NCI-H2029 treated with DMSO at 0.1 percent for 48 hours (cell line): ENCODE data around the gene MED29.

Experiments used
- DNase-seq: peaks from one replicate; lab custom pipeline; 2025; lab: John Stamatoyannopoulos, UW

Gene MED29, protein sequence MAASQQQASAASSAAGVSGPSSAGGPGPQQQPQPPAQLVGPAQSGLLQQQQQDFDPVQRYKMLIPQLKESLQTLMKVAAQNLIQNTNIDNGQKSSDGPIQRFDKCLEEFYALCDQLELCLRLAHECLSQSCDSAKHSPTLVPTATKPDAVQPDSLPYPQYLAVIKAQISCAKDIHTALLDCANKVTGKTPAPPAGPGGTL

DNA sequence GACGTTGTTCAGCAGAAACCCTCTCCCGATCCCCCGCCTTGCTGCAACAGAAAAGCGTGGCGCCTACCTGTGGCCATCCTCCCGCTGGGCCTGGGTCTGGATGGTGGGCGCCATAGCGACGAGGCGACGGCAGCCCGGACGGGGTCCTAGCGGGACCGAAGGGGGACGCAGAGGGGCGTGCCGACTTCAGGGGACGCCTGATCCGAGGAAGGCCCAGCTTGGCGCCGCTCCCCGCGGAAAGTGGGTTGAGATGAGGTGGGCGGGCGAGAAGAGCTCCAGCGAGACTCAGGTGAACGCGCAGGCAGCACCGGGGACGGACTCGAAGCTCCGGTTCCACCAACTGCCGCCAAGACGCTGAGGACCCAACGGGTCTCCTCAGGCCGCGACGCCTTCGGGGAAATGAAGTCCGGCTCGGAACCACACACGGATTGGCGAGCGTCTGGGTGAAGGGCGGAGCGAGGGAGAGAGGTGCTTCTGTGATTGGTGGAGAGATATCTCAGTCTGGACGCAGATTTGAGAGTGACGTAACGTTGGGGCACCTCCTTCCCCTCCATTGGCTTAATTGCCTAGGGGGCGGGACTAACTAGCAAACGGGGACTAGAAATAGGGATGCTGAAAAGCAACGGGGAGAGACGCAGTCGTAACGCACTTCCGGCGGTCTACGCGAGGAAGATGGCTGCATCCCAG is at the start of gene MED29, which contains the start of gene PAF1:
TSS of gene MED29 (plus strand) at position 628 of the 687 bp plus-strand sequence. CDS start at position 673, 45 bp downstream.
TSS of gene PAF1 (minus strand) at position 356 of the 687 bp plus-strand sequence. CDS start at position 114, 242 bp downstream.
- DNase-seq, result peak; percentile 99

GRCh38 chr19:39341719-39342604 is 49.2 kb upstream of the MED29 start, which contains the start of gene SAMD4B:
SAMD4B (plus strand) TSS chr19:39342421; CDS start chr19:39356894, 14,473 bp downstream.
- DNase-seq, result peak; percentile 94

GRCh38 chr19:39342647-39343305 is 48.4 kb upstream of the MED29 start:
- no peak for DNase-seq

- no peak for DNase-seq
Measured at GRCh38 chr19:39345956-39346355, 45.2 kb upstream of the MED29 start.

- no peak for DNase-seq
Measured at GRCh38 chr19:39347332-39348164, 43.6 kb upstream of the MED29 start.

GRCh38 chr19:39349326-39349725 is 41.9 kb upstream of the MED29 start:
- no peak for DNase-seq

DNA sequence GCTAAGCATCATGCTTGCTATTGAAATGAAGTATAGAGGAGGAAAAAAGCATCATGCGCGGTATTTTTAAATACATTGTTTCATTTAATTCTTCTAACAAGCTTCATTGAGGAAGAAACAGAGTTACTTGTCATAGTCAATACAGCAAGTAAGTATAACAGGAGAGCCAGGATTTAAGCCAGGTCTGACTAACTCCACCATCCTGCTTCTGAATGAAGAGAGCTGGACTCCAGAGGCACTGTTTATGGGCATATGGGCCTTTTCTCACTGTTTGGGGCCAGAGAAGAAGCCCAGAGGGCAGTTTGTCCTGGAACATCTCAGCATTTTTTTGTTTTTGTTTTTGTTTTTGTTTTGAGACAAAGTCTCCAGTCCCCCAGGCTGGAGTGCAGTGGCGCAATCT is 41.0 kb upstream of the MED29 start:
- DNase-seq, result no peak

GRCh38 chr19:39351537-39352064 is 39.6 kb upstream of the MED29 start:
- DNase-seq, result no peak

GRCh38 chr19:39352381-39353255 is 38.6 kb upstream of the MED29 start:
- no peak for DNase-seq

DNA sequence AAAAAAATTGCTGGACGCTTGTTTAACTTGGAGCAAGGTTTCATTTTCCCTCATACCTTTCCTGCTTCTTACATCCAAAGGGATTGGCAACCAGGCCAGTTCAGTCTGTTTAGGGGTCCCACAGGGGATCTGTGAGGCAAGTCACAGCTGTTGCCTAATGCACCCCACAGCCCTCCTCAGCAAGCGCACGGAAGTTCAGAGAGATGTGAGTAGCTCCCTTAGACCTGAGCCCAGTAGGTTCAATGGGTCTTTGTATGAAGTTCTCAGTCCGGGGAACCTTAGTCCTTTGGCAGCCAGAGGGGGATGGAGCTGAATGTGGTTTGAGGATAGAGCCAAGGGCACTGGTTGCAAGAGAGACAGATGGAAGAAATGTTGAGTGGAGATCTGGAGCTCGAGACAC is 35.9 kb upstream of the MED29 start:
- no peak for DNase-seq

DNA sequence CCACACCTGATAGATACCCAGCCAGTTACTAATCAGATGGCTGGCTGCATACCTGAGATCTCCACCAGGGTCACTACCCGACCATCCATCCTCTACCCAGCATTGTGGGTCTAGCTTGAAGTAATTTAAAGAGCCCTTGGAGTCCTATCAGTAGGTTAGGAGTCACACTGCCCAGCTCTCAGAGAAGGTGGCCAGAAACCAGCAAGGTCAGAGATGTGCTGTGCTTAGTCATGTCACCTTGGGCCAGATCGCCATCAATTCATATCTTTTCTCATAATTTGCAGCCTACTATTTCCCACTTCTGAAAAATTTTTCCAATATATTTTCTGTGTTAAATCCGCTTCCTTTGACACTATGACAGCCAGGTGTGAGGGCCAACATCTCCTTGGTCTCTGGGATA is 35.1 kb upstream of the MED29 start:
- DNase-seq, result no peak

DNA sequence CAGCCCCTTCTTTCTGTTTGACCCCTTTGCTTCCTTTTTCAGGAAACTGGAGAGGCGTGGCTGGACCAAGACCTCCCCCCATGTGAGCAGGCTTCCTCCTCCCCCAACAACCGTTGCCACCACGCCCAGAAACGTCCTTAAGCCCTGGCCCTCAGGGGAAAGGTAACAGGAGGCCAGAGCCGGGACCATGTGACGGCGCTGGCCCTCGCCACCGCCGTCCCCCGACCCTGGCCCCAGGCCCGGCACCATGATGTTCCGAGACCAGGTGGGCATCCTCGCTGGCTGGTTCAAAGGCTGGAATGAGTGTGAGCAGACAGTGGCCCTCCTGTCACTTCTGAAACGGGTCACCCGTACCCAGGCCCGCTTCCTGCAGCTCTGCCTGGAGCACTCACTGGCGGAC is 34.5 kb upstream of the MED29 start:
- no peak for DNase-seq

- no peak for DNase-seq
Measured at GRCh38 chr19:39359026-39359425, 32.2 kb upstream of the MED29 start.

DNA sequence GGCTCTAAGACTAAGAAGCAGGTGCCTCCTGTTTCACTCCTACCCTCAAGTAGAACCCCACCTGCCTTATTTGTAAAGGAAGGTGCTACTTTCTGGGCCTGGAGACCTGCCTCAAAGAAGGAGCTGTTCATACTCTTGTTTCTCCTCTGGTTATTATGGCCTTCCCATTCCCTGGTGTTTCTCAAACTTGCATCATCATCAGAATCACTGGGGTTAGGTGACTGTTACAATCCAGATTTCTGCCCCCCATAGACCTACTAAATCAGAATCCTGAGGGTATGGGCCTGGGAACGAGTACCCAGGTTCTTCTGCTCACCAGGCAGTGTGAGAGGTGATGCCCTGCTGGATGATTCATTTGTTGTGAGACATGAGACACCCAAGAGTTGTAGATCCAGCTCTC is 30.6 kb upstream of the MED29 start:
- DNase-seq, result no peak

DNA sequence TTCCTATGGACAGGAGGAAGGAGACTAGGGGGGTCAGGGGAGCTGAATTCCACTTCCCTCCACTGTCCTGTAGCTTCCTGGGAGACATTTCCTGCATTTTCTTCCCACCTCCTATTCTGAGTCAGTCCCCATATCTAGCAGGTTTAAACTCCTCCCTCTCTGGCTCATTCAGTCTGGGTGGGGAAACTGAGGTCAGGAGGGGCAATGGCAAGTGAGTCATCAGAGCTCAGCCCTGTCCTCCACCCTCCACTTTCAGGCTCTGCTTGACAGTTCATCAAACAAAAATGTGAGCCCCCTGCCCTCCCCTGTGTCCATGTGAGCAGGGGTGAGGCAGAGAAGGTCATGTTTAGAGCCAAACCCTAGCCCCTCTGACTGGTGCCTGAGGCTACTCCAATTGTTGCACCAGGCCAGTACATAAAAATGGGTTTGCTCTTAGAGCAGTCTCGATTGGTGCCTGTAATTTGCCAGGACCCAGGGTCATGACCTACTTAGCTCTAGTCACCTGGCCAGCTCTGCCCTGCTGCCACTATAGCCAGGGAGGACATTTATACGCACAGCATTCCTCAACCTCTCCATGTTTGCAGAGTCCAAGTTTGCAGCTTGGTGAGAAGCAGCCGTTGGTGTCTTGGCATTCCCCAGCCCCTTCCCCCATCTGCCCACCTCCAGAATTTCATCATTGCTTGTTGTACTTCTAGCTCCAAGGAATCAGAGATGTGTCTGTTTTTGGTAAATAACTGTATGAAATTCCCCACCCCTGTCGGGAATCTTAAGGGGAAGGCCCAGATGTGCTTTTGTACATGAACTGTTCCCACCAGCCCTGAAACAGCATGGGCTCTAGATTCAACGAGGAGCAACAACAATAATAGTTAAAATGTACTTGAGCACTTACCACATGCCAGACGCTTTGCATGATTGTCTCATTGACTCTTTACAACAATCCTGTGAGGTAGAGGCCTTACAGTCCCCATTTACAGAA is 28.2 kb upstream of the MED29 start:
- no peak for DNase-seq

GRCh38 chr19:39363901-39364457 is 27.2 kb upstream of the MED29 start:
- DNase-seq, result no peak

- no peak for DNase-seq
Measured at GRCh38 chr19:39365531-39365930, 25.6 kb upstream of the MED29 start.

- DNase-seq, result no peak
Measured at GRCh38 chr19:39369200-39369599, 22.0 kb upstream of the MED29 start.
